ENCODE results near the gene ASAP3.
"Not testable (repeated sequence)": the region's sequence is repeated elsewhere in the genome, so short reads cannot be mapped to it uniquely, and the experiment has no call there.

Gene ASAP3

DNA sequence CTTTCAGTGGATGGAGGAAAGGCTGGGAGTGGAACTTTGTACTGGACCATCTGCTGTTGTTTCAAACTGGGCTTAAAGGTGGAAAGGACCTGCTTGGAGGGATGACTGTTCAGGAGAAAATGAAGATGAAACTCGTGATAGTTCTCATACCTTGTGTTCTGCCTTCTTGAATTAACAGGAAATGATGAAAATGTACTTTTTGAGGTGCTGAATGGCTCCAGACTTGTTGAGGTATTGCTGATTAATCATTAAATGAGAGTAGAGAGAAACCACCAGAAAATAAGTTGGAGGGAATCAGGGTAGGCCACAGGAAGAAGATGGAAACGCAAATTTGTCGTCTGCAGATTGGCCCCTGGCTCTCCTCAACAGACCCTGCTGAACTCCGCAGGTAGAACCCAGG is 88.1 kb downstream of the ASAP3 start:
- DNase-seq (ENCODE audit: low read depth), result no peak

DNA sequence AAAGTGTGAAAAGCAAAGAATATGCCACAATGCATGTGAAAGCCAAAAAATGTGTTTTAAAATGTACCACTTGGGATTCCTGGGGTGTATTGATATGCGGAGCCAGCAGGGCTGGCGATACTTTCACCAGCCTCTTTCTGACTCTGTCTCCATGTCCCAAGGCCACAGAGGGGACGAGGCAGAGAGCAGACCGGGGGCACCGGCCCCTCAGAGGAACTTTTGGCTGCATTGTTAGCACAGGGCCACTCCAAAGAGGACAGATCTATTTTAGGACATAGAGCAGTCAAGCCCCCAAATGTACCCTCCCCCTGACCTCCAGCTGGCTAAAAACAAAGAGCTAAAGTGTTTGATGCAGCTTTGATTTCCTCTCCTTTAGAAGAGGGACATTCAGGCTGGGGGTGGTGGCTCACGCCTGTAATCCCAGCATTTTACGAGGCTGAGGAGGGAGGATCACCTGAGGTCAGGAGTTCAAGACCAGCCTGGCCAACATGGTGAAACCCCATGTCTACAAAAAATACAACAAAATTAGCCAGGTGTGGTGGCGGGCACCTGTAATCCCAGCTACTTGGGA is 88.7 kb downstream of the ASAP3 start:
- no peak for DNase-seq (ENCODE audit: low read depth)

DNA sequence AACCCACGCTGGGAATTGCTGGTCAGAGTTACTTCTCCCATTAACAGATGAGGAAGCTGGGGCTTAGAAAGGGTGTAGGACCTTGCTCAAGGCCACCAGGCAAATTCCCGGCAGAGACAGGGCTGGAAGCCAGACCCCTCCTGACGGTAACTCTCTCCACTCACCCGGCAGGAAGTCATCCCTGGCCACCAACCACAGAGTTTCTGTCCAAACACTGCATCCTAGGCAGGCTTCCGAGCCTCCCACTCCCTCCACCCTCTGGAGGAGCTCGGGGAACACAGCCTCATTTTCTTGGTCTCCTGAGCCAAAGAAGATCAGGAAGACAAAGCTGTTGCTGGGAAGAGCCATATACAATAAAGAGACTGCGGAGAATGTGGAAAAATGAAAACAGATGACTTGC is 89.3 kb downstream of the ASAP3 start:
- peak; percentile 93 for DNase-seq (ENCODE audit: low read depth)

DNA sequence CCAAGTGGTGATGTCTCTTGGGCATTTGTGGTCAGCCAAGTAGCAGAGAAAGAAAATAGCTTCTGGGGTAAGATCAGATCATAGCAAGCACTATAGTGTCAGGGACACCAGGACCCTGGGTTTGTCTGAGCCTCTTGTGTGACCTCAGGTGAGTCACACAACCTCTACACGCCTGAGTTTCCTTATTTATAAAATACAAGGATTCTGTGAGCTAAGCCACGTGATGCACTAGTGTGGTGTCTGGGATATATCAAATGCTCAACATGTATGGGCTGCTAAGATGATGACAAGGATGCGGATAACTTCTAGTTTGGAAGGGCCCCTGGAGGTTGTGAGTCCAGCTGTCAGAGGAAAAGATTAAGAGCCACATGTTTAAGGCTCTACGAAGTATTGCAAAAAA is 89.8 kb downstream of the ASAP3 start:
- DNase-seq (ENCODE audit: low read depth), result peak; percentile 10

DNA sequence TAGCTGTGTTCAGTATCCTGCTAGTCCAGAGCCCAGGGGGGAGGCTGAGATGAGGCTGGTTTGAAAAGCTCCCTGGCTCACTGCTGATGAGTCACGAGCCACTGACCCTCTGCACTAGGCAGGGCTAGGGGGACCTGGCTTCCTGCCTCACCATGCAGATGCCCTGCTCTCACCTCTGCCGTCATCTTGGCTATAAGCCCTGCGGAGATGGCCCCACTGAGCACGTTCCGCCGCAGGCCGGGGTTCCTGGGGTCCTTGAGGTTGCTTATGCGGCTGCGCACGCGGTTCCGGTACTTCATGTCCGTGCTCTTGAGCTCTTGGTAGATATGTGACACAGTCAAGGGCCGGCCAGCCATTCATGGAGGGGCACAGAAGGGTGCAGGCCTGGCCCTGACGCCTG is 90.3 kb downstream of the ASAP3 start:
- DNase-seq (ENCODE audit: low read depth), result no peak

DNA sequence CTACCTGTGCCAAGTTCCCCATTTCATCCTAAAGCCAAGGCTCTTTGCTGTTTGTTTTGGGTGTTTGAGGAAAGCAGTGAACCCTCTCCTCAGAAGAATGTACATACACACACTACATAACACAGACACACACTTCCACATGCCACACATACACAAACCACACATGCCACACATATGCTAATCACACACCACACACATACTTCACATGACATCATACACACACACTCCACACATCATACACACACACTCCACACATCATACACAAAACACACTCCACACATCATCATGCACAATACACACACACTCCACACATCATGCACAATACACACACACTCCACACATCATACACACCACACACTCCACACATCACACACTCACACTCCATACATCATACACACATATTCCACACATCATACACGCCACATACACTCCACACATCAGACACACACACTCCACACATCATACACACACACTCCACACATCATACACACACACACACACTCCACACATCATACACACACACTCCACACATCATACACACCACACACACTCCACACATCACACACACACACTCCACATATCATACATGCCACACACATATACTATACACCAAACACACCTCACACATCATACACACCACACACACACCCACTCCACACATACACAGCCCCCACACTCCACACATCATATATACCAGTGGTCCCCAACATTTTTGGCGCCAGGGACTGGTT is 91.7 kb downstream of the ASAP3 start:
- DNase-seq (ENCODE audit: low read depth), result no peak

DNA sequence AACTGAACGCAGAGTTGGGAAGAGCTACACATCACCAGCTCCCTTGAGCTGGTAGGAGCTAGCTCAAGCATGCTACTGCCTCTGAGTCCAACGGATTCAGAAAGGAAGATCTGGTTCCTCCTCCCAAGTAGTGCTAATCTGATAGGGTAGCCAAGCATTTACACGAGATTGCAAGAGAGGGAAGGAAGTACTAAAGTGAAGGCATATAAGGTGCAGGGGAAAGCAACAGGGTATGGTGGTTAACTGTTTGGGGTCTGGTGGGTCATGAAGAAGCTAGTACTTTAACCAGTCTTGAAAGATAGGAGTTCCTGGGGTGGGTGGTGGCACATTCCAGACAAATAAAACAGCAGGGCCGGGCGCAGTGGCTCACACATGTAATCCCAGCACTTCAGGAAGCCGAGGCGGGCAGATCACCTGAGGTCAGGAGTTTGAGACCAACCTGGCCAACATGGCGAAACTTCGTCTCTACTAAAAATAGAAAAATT is 94.1 kb downstream of the ASAP3 start:
- DNase-seq (ENCODE audit: low read depth), result no peak

DNA sequence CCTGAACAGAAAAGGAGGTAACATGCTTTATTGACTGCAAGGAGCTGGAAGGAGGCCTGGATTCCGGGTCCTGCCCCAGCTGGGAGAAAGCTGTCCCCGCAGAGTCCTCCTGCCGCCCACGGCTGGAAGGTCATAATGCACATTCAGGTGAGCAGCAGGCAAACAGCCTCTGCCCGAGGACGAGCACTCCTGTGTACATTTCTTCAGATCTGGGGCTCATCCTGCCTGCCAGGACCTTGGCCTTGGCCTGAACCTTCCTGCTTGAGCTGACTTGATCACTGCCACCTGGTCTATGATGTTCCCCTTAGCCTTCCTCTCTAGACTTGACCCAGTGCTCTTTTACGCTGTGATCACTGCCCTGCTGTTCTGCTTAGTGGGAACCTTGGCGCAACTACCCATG is 96.5 kb downstream of the ASAP3 start:
- no peak for DNase-seq (ENCODE audit: low read depth)

DNA sequence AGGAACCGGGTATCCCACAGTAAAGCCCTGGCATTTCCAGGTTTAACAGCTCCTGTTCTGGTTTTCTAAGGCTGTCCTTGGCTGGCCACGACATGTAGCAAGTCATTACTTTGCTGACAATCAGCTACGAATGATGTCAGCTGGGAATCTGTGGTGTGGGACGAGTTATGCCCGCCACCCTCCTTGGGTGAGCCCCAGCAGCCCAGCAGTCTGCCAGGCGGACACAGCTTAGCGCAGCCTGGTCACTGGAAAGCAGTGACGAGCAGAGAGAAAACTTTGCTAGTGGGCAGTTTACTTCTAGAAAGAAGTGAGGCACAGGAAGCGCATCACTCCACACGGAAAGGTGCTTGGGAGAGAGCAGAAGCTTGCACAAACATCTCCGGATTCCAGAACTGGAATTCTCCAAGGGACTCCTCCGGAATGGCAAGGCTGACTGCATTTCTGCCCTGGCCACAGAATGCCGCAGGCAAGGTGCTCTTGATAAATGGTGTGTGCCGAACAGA is 98.8 kb downstream of the ASAP3 start:
- DNase-seq (ENCODE audit: low read depth), result no peak

DNA sequence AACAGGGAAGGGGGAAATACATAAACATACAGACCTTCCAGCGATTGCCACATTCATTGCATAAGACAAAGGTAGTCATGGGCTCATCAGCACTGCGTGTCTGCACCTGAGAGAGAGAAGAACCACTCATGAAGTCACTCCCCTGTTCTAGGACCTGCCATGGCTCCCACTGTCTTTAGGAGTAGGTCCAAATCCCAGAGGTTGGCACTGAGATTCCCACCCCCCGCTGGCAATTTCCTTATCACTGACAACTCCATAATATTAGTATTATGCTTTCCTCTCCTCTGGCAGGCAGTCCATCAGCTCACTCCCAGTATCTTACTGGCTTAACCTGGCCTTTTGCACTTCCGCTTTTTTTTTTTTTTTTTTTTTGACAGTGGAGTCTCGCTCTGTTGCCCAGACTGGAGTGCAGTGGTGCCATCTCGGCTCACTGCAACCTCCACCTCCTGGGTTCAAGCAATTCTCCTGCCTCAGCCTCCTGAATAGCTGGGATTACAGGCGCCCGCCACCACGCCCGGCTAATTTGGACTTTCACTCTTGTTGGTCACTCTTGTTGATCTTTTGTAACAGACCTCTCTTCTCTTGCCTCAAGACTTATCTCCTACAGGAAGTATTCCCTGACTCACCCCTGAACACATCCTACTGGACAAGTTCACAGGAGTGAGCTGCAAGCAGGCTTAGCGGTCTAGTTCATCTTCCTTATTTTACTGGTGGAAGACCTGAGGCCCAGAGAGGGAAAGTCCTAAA is 99.5 kb downstream of the ASAP3 start:
- peak; percentile 39 for DNase-seq (ENCODE audit: low read depth)

DNA sequence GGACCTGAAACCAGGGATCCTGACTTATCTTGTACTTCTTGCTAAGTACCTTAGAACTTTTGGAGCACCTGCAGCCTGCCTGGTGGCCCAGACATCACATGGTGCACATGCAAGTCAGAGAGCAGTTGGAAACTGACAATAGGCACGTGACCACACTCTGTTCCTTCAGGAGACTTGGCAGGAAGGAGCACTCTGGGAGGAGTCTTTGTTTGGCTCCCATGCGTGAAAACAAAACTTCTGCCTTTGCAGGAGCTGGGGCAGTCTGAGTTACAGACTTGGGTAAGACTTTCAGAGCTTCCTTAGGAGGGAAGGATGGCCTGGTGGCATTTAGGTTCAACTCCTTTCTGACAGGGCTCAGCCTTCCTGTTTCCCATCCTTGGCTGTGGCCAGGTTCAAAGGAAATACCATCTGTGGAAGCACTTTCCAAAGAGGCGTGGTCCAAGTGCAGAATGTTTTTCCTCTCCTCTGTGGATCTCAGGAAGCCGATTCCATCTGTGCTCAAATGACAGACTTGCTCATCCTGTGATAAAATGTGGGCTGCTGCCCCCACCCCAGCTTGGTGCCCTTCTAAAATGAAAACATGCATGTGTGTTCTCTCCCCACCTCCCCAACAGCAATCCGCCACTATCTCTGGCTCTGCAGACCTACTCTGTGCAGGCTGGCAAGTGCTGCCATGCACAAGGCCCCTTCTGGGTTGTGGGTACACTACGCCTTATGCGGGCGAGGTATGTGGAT is 100.2 kb downstream of the ASAP3 start:
- DNase-seq (ENCODE audit: low read depth), result no peak

DNA sequence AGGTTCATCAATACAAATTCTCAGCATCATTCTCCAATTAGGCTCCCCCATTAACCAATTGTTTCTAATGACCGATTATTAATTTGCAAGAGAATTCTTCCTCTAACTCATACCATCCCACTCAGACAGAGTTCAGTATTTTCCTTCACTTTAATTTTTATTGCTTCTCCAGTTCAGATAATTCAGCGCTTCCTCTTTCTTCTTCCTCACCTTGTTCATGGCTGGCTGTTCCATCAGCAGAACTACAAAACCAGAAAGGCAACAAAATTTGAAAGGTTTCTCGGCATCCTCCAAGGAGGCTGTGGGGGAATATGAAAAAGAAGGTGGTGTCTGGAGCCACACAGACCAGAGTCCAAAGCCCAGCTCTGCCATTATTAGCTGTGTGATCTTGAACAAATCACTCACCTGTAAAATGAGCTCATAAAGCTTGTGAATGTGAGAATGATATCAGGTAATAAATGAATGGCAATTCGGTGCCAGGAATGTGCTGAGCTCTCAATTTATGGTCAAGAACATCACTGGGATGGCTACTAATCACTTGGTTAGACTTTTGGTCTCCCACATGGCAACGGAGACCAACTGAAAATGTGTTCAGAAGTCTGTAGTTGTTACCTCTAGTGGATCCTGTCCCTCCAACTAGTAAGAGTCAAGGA is 102.6 kb downstream of the ASAP3 start:
- no peak for DNase-seq (ENCODE audit: low read depth)

DNA sequence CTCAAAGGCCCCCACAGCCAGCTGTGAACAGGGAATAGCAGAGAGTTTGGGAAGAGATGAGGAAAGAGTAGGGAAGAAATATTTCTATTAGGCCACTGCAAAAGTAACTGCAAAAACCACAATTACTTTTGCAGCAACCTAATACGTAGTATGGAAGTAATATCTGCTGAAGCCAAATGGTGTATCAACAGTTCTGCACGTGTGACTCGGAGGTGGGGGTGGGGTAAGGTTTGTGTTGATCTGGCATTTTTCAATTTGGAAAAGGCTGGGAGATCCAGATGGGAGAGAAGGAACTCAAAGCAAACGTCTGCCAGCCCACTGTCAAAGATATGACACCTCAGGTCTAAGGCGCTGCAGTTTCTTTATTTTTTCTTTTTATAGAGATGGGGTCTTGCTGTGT is 103.3 kb downstream of the ASAP3 start:
- no peak for DNase-seq (ENCODE audit: low read depth)

DNA sequence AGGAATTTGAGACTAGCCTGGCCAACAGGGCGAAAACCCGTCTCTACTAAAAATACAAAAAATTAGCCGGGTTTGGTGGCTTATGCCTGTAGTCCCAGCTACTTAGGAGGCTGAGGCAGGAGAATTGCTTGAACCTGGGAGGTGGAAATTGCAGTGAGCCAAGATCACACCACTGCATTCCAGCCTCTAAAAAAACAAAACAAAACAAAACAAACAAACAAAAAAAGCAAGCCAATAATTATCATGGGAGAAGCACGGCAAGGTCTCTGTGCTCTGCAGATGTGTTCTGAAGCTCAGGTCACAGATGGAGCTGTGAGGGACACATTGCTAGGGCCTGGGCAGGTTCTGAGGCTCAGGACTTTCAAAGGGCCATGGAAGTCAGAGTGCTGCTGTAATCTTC is 103.7 kb downstream of the ASAP3 start:
- DNase-seq (ENCODE audit: low read depth), result not testable (repeated sequence)
